ENCODE measurements around the gene MYF6. TPM values are rescaled to one million over a fixed set of nuclear protein-coding genes. Genes with fewer than 3 reads are reported as not detected.

The MYF6 gene
- polyA plus RNA-seq = not detected in 2 replicates

GRCh38 chr12:80707126-80707829 is at the start of gene MYF6:
MYF6 (plus strand) TSS chr12:80707634; CDS start chr12:80707720, 86 bp downstream.

GRCh38 chr12:80716696-80717469 is 9.4 kb downstream of the MYF6 start, which contains the start of gene MYF5:
MYF5 (plus strand) TSS chr12:80716912; CDS start chr12:80717064, 152 bp downstream.

Other genes starting within 250 kb of the MYF6 start
- gene MYF5, start 9.3 kb downstream of the MYF6 start, polyA plus RNA-seq = not detected in 2 replicates
- gene LIN7A, start 230.3 kb downstream of the MYF6 start, polyA plus RNA-seq = 4.0 and 4.4 TPM in 2 replicates